Measurements from ENCODE around the gene DBR1.

DNA sequence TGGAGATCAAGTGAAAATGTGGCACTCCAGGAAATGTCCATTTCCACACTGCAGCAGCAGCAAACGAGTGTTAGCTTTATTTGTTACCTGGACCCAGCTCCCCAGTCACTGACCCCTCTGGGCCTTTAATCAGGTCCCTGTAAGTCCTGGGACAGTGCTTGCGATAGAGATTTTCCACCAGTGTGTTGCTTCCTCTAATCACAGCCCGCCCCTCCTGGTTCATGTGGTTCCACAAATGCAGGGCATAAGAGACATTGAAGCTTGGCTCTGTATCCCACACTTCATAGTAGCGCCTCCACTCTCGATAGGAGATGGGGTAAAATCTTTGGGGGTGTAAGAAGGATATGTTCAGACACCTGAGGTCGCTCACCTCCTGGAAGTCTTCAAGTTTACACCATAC, 50.5 kb downstream of the DBR1 start:
- TF ChIP-seq, protein P1, sequence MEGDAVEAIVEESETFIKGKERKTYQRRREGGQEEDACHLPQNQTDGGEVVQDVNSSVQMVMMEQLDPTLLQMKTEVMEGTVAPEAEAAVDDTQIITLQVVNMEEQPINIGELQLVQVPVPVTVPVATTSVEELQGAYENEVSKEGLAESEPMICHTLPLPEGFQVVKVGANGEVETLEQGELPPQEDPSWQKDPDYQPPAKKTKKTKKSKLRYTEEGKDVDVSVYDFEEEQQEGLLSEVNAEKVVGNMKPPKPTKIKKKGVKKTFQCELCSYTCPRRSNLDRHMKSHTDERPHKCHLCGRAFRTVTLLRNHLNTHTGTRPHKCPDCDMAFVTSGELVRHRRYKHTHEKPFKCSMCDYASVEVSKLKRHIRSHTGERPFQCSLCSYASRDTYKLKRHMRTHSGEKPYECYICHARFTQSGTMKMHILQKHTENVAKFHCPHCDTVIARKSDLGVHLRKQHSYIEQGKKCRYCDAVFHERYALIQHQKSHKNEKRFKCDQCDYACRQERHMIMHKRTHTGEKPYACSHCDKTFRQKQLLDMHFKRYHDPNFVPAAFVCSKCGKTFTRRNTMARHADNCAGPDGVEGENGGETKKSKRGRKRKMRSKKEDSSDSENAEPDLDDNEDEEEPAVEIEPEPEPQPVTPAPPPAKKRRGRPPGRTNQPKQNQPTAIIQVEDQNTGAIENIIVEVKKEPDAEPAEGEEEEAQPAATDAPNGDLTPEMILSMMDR (IDR thresholded peaks at IDR 0.05; ENCODE audit: borderline replicate concordance, extremely low read depth, low read length, poor library complexity, severe bottlenecking), result no peak
- no peak for TF ChIP-seq EZH2 (IDR thresholded peaks at IDR 0.05; ENCODE audit: borderline replicate concordance, low read depth, low read length, severe bottlenecking)

All from DND-41 (cell line).